Stomach smooth muscle (tissue), 2 donors: ENCODE data around the gene ARHGAP22.

ENCODE experiments used
- H3K27ac ChIP-seq: one replicate; pipeline ENCODE4 v1.7.0; 2013; ENCODE audit warnings: mild to moderate bottlenecking, low read length, inconsistent platforms
- H3K27me3 ChIP-seq, 2 donors: one replicate each; pipeline ENCODE4 v1.7.0; 2013; ENCODE audit warnings: low read length in 2 of 2; ENCODE audit not compliant: insufficient read depth in 2 of 2, control insufficient read depth in 1 of 2
- H3K36me3 ChIP-seq, 2 donors: one replicate each; pipeline ENCODE4 v1.7.0; 2013; ENCODE audit warnings: low read length in 2 of 2; ENCODE audit not compliant: control insufficient read depth in 2 of 2, insufficient read depth in 2 of 2
- H3K4me1 ChIP-seq: one replicate; pipeline ENCODE4 v1.7.0; 2013; ENCODE audit warnings: low read length; ENCODE audit not compliant: control insufficient read depth, insufficient read depth
- H3K4me3 ChIP-seq, 2 donors: one replicate each; pipeline ENCODE4 v1.7.0; 2013; ENCODE audit warnings: low read length in 2 of 2
- H3K9ac ChIP-seq, 2 donors: one replicate each; pipeline ENCODE4 v1.7.0; 2013; ENCODE audit warnings: low read length in 2 of 2, mild to moderate bottlenecking in 1 of 2
- H3K9me3 ChIP-seq, 2 donors: one replicate each; pipeline ENCODE4 v1.7.0; 2013; ENCODE audit warnings: low read length in 2 of 2; ENCODE audit not compliant: control insufficient read depth in 2 of 2
- donor health status: healthy.
- donor health status: Pancreatic carcinoma.

ARHGAP22 gene

GRCh38 chr10:48500771-48501170 lies 104.1 kb downstream of the ARHGAP22 start:
- H3K4me3 ChIP-seq, result no peak overlapping the region
- peaks cover 7% of the 10 kb centered on the region for H3K4me1 ChIP-seq
- H3K9me3 ChIP-seq, result no peaks in the 10 kb centered on the region
- H3K36me3 ChIP-seq, result no peaks in the 10 kb centered on the region
- no peaks in the 10 kb centered on the region for H3K27me3 ChIP-seq
- H3K27ac ChIP-seq, result no peak overlapping the region
- no peak overlapping the region for H3K9ac ChIP-seq

GRCh38 chr10:48498940-48499510 lies 105.8 kb downstream of the ARHGAP22 start:
- no peak overlapping the region for H3K4me3 ChIP-seq
- no peaks in the 10 kb centered on the region for H3K36me3 ChIP-seq
- peaks cover 0 to 2% of the 10 kb centered on the region in 2 donors for H3K27me3 ChIP-seq
- H3K4me1 ChIP-seq, result peaks cover 7% of the 10 kb centered on the region
- no peak overlapping the region for H3K9ac ChIP-seq
- no peak overlapping the region for H3K27ac ChIP-seq
- H3K9me3 ChIP-seq, result no peaks in the 10 kb centered on the region

GRCh38 chr10:48497780-48498770 lies 106.8 kb downstream of the ARHGAP22 start:
- Histone ChIP-seq H3K27ac (no peak overlapping the region), H3K9ac (no peak overlapping the region)

GRCh38 chr10:48496831-48497779 lies 107.8 kb downstream of the ARHGAP22 start:
- Histone ChIP-seq H3K36me3 (no peaks in the 10 kb centered on the region), H3K9me3 (no peaks in the 10 kb centered on the region), H3K4me1 (peaks cover 7% of the 10 kb centered on the region), H3K9ac (no peak overlapping the region), H3K27me3 (peaks cover 0 to 2% of the 10 kb centered on the region in 2 donors), H3K27ac (no peak overlapping the region), H3K4me3 (no peak overlapping the region)

More at GRCh38 chr10:48497780-48498770, 106.8 kb downstream of the ARHGAP22 start:
- Histone ChIP-seq H3K9me3 (no peaks in the 10 kb centered on the region), H3K36me3 (no peaks in the 10 kb centered on the region), H3K4me1 (peaks cover 7% of the 10 kb centered on the region), H3K4me3 (no peak overlapping the region), H3K27me3 (peaks cover 0 to 2% of the 10 kb centered on the region in 2 donors)

GRCh38 chr10:48496105-48496830 lies 108.6 kb downstream of the ARHGAP22 start:
- H3K27ac ChIP-seq, result no peak overlapping the region

GRCh38 chr10:48495282-48496045 lies 109.4 kb downstream of the ARHGAP22 start:
- Histone ChIP-seq H3K27me3 (peaks cover 0 to 2% of the 10 kb centered on the region in 2 donors), H3K27ac (no peak overlapping the region), H3K4me3 (no peak overlapping the region), H3K9me3 (no peaks in the 10 kb centered on the region), H3K4me1 (peaks cover 7% of the 10 kb centered on the region), H3K9ac (no peak overlapping the region), H3K36me3 (no peaks in the 10 kb centered on the region)

More at GRCh38 chr10:48496105-48496830, 108.6 kb downstream of the ARHGAP22 start:
- Histone ChIP-seq H3K36me3 (no peaks in the 10 kb centered on the region), H3K4me3 (no peak overlapping the region), H3K9ac (no peak overlapping the region), H3K4me1 (peaks cover 7% of the 10 kb centered on the region), H3K27me3 (peaks cover 0 to 2% of the 10 kb centered on the region in 2 donors), H3K9me3 (no peaks in the 10 kb centered on the region)

GRCh38 chr10:48494611-48495010 lies 110.3 kb downstream of the ARHGAP22 start:
- Histone ChIP-seq H3K9me3 (no peaks in the 10 kb centered on the region), H3K4me1 (peaks cover 7% of the 10 kb centered on the region), H3K27ac (no peak overlapping the region), H3K4me3 (no peak overlapping the region), H3K27me3 (peaks cover 0 to 2% of the 10 kb centered on the region in 2 donors), H3K36me3 (no peaks in the 10 kb centered on the region), H3K9ac (no peak overlapping the region)

- no peak overlapping the region for H3K4me3 ChIP-seq
- no peak overlapping the region for H3K27ac ChIP-seq
- H3K9ac ChIP-seq, result no peak overlapping the region
- peaks cover 7% of the 10 kb centered on the region for H3K4me1 ChIP-seq
- H3K27me3 ChIP-seq, result peaks cover 0 to 2% of the 10 kb centered on the region in 2 donors
- no peaks in the 10 kb centered on the region for H3K9me3 ChIP-seq
- no peaks in the 10 kb centered on the region for H3K36me3 ChIP-seq
Measured at GRCh38 chr10:48494073-48494472, 110.8 kb downstream of the ARHGAP22 start.

GRCh38 chr10:48493083-48493871 lies 111.6 kb downstream of the ARHGAP22 start:
- H3K4me3 ChIP-seq, result no peak overlapping the region
- peaks cover 7% of the 10 kb centered on the region for H3K4me1 ChIP-seq
- H3K36me3 ChIP-seq, result no peaks in the 10 kb centered on the region
- H3K9me3 ChIP-seq, result no peaks in the 10 kb centered on the region
- H3K27me3 ChIP-seq, result peaks cover 0 to 2% of the 10 kb centered on the region in 2 donors
- H3K9ac ChIP-seq, result no peak overlapping the region
- H3K27ac ChIP-seq, result no peak overlapping the region
